GM19240 (cell line): ENCODE measurements around the gene SPON1.
A peak's percentile ranks its signal among the peaks of the same experiment; 100 is the strongest.

Experiments
- DNase-seq: peaks from one replicate; pipeline ENCODE4 v3.0.0; 2011; ENCODE audit warnings: low spot score; ENCODE audit not compliant: insufficient read length

SPON1 gene

GRCh38 chr11:14184028-14184940 is 221.8 kb downstream of the SPON1 start:
- DNase-seq = no peak

- DNase-seq = no peak
These were observed 222.9 kb downstream of the SPON1 start for GRCh38 chr11:14185461-14185860.

GRCh38 chr11:14186046-14186775 is 223.7 kb downstream of the SPON1 start:
- no peak for DNase-seq

- no peak for DNase-seq
These were observed 227.4 kb downstream of the SPON1 start for GRCh38 chr11:14189874-14190273.

GRCh38 chr11:14190992-14191778 is 228.7 kb downstream of the SPON1 start:
- DNase-seq = no peak

- no peak for DNase-seq
These were observed 231.1 kb downstream of the SPON1 start for GRCh38 chr11:14193644-14194043.

- no peak for DNase-seq
These were observed 240.0 kb downstream of the SPON1 start for GRCh38 chr11:14202251-14203196.

GRCh38 chr11:14203321-14203720 is 240.8 kb downstream of the SPON1 start:
- DNase-seq = no peak

GRCh38 chr11:14212986-14213385 is 250.5 kb downstream of the SPON1 start:
- no peak for DNase-seq

- DNase-seq = no peak
These were observed 256.2 kb downstream of the SPON1 start for GRCh38 chr11:14218728-14219127.

GRCh38 chr11:14223636-14224288 is 261.2 kb downstream of the SPON1 start:
- no peak for DNase-seq

- no peak for DNase-seq
These were observed 261.9 kb downstream of the SPON1 start for GRCh38 chr11:14224395-14224794.

GRCh38 chr11:14225666-14226065 is 263.1 kb downstream of the SPON1 start:
- DNase-seq = no peak

GRCh38 chr11:14228356-14228755 is 265.8 kb downstream of the SPON1 start:
- no peak for DNase-seq

- no peak for DNase-seq
These were observed 266.9 kb downstream of the SPON1 start for GRCh38 chr11:14229472-14229871.

GRCh38 chr11:14230407-14230806 is 267.9 kb downstream of the SPON1 start:
- no peak for DNase-seq

- no peak for DNase-seq
These were observed 270.1 kb downstream of the SPON1 start for GRCh38 chr11:14232652-14233051.

GRCh38 chr11:14234446-14234845 is 271.9 kb downstream of the SPON1 start:
- no peak for DNase-seq

GRCh38 chr11:14235701-14236100 is 273.2 kb downstream of the SPON1 start:
- DNase-seq = no peak

- peak; percentile 60 for DNase-seq
These were observed 275.0 kb downstream of the SPON1 start for GRCh38 chr11:14237444-14237961.
